K562 (cell line): ENCODE measurements around the gene MTA2. TPM values are rescaled to one million over a fixed set of nuclear protein-coding genes. Genes with fewer than 3 reads are reported as not detected.

Experiments used
- CEBPG ChIP-seq, 3 experiments: fragments of 200-800 bp in 1 of 3; sonication (Bioruptor generic) in 1 of 3; sonication (generic) in 1 of 3; formaldehyde crosslinking in 1 of 3; IDR thresholded peaks in 2 of 3; conservative IDR thresholded peaks in 1 of 3; 2 replicates each; pipeline versions ENCODE4 v1.6.1 to v1.8.0; 2016 to 2022; ENCODE audit warnings: missing compliant biosample characterization in 2 of 3, missing genetic modification characterization in 2 of 3, mild to moderate bottlenecking in 1 of 3, missing genetic modification reagents in 1 of 3
- NFIC ChIP-seq: fragments of 450-650 bp; IDR thresholded peaks from 2 replicates; pipeline ENCODE4 v1.6.1; 2017; ENCODE audit warnings: mild to moderate bottlenecking, inconsistent platforms
- POLR2H ChIP-seq: IDR thresholded peaks from 2 replicates; pipeline ENCODE4 v1.6.1; 2016; ENCODE audit warnings: missing genetic modification characterization, low read depth, mild to moderate bottlenecking, control low read depth, missing compliant biosample characterization, moderate library complexity
- TARDBP ChIP-seq: fragments of 450-650 bp; IDR thresholded peaks from 2 replicates; pipeline ENCODE4 v1.6.1; 2016
- ZNF41 ChIP-seq: fragments of 250-450 bp; sonication (Bioruptor Pico); conservative IDR thresholded peaks from 2 replicates; pipeline ENCODE4 v1.4.0; 2020; ENCODE audit warnings: mild to moderate bottlenecking
- ZNF696 ChIP-seq: fragments of 250-450 bp; sonication (Bioruptor Pico); conservative IDR thresholded peaks from 2 replicates; pipeline ENCODE4 v1.4.0; 2020; ENCODE audit warnings: mild to moderate bottlenecking, moderate library complexity
- polyA plus RNA-seq, 8 experiments: library from polyadenylated mRNA; depleted of rRNA in 4 of 8; stranded (reverse) in 5 of 8; unstranded in 3 of 8; fragments of >200 nt; fragmentation: Nextera tagmentation in 2 of 8; fragmentation: Illumina TruSeq in 1 of 8; extraction: Ambion mirVana in 2 of 8; extraction: Trizol in 1 of 8; gene quantifications; 2 replicates each; pipeline versions ENCODE4 v1.2.1 to v1.2.3, GENCODE V29; 2011 to 2014; ENCODE audit warnings: inconsistent platforms in 1 of 8, missing spikeins in 1 of 8
- total RNA-seq, 7 experiments: library from RNA; depleted of rRNA in 6 of 7; stranded (reverse); fragments of >200 nt in 6 of 7; fragmentation: Illumina TruSeq in 2 of 7; extraction: Trizol in 2 of 7; gene quantifications; 2 replicates each; pipeline versions ENCODE4 v1.2.1 to v1.2.3, GENCODE V29; 2011 to 2021; ENCODE audit warnings: low replicate concordance in 1 of 7
- TF ChIP-seq, protein P1 (sequence below): fragments of 250-450 bp; sonication (Bioruptor Pico); IDR thresholded peaks from 2 replicates; pipeline ENCODE4 v1.8.0; 2021; ENCODE audit warnings: borderline replicate concordance, mild to moderate bottlenecking, moderate library complexity; ENCODE audit not compliant: poor library complexity, severe bottlenecking
- TF ChIP-seq, protein P2 (sequence below), 2 experiments: fragments of 150-350 bp in 1 of 2; IDR thresholded peaks; 2 replicates each; pipeline ENCODE4 v1.6.1; 2012 to 2016; ENCODE audit warnings: low read depth in 2 of 2, low read length in 2 of 2, mild to moderate bottlenecking in 1 of 2, moderate library complexity in 1 of 2
- TF ChIP-seq, protein P3 (sequence below), 2 experiments: fragments of 450-650 bp in 1 of 2; sonication (generic) in 1 of 2; formaldehyde crosslinking in 1 of 2; IDR thresholded peaks in 1 of 2; conservative IDR thresholded peaks in 1 of 2; 2 replicates each; pipeline versions ENCODE4 v1.6.1 to v1.8.1; 2016 to 2023; ENCODE audit warnings: mild to moderate bottlenecking in 2 of 2, moderate library complexity in 2 of 2, inconsistent platforms in 1 of 2, missing genetic modification reagents in 1 of 2
- TF ChIP-seq, protein P4 (sequence below): fragments of 450-650 bp; IDR thresholded peaks from 2 replicates; pipeline ENCODE4 v1.6.1; 2016; ENCODE audit warnings: mild to moderate bottlenecking, moderate library complexity

The MTA2 gene
- total and polyA plus RNA-seq, 9 of the 15 experiments (the other 6 are each of a cell fraction or from before 2014, with no cell fraction given) = 6.2 to 220 (median 172) TPM

DNA sequence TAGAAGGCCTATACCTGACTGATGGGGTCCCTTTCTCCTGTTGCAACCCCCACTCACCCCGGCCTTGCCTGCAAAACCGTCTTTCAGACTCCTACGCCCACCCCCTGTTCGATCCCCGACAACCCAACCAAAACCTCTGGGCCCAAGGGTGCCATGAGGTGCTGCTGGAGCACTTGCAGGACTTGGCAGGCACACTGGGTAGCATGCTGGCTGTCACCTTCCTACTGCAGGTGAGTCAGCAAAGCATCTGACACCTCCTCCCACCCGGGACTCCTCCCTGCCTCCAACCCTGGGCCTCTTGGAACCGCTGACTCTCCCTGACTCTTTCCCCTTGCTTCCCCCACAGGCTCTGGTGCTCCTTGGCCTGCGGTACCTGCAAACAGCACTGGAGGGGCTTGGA is 12.6 kb upstream of the MTA2 start (continued):
- TF ChIP-seq, protein P1, sequence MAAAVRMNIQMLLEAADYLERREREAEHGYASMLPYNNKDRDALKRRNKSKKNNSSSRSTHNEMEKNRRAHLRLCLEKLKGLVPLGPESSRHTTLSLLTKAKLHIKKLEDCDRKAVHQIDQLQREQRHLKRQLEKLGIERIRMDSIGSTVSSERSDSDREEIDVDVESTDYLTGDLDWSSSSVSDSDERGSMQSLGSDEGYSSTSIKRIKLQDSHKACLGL (CRISPR knock-in tag) = no peak
- TF ChIP-seq, protein P2, sequence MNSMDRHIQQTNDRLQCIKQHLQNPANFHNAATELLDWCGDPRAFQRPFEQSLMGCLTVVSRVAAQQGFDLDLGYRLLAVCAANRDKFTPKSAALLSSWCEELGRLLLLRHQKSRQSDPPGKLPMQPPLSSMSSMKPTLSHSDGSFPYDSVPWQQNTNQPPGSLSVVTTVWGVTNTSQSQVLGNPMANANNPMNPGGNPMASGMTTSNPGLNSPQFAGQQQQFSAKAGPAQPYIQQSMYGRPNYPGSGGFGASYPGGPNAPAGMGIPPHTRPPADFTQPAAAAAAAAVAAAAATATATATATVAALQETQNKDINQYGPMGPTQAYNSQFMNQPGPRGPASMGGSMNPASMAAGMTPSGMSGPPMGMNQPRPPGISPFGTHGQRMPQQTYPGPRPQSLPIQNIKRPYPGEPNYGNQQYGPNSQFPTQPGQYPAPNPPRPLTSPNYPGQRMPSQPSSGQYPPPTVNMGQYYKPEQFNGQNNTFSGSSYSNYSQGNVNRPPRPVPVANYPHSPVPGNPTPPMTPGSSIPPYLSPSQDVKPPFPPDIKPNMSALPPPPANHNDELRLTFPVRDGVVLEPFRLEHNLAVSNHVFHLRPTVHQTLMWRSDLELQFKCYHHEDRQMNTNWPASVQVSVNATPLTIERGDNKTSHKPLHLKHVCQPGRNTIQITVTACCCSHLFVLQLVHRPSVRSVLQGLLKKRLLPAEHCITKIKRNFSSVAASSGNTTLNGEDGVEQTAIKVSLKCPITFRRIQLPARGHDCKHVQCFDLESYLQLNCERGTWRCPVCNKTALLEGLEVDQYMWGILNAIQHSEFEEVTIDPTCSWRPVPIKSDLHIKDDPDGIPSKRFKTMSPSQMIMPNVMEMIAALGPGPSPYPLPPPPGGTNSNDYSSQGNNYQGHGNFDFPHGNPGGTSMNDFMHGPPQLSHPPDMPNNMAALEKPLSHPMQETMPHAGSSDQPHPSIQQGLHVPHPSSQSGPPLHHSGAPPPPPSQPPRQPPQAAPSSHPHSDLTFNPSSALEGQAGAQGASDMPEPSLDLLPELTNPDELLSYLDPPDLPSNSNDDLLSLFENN (IDR thresholded peaks at IDR 0.05; ENCODE audit: low read depth in 2 of 2, low read length in 2 of 2) = no peak
- TF ChIP-seq, protein P3, sequence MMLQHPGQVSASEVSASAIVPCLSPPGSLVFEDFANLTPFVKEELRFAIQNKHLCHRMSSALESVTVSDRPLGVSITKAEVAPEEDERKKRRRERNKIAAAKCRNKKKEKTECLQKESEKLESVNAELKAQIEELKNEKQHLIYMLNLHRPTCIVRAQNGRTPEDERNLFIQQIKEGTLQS (IDR thresholded peaks at IDR 0.05) = peak; percentile 41; the same call in 1 of the 2 replicates
- TF ChIP-seq, protein P3 (CRISPR knock-in tag; conservative IDR thresholded peaks at IDR 0.05) = no peak
- no peak for TF ChIP-seq TARDBP
- TF ChIP-seq ZNF41 (CRISPR knock-in tag) = no peak
- no peak for TF ChIP-seq CEBPG (CRISPR knock-in tag; IDR thresholded peaks at IDR 0.05)
- TF ChIP-seq CEBPG (tag; conservative IDR thresholded peaks at IDR 0.05 in 1 of 2, IDR thresholded peaks at IDR 0.05 in 1 of 2) = no peak
- no peak for TF ChIP-seq ZNF696 (CRISPR knock-in tag)
- TF ChIP-seq, protein P4, sequence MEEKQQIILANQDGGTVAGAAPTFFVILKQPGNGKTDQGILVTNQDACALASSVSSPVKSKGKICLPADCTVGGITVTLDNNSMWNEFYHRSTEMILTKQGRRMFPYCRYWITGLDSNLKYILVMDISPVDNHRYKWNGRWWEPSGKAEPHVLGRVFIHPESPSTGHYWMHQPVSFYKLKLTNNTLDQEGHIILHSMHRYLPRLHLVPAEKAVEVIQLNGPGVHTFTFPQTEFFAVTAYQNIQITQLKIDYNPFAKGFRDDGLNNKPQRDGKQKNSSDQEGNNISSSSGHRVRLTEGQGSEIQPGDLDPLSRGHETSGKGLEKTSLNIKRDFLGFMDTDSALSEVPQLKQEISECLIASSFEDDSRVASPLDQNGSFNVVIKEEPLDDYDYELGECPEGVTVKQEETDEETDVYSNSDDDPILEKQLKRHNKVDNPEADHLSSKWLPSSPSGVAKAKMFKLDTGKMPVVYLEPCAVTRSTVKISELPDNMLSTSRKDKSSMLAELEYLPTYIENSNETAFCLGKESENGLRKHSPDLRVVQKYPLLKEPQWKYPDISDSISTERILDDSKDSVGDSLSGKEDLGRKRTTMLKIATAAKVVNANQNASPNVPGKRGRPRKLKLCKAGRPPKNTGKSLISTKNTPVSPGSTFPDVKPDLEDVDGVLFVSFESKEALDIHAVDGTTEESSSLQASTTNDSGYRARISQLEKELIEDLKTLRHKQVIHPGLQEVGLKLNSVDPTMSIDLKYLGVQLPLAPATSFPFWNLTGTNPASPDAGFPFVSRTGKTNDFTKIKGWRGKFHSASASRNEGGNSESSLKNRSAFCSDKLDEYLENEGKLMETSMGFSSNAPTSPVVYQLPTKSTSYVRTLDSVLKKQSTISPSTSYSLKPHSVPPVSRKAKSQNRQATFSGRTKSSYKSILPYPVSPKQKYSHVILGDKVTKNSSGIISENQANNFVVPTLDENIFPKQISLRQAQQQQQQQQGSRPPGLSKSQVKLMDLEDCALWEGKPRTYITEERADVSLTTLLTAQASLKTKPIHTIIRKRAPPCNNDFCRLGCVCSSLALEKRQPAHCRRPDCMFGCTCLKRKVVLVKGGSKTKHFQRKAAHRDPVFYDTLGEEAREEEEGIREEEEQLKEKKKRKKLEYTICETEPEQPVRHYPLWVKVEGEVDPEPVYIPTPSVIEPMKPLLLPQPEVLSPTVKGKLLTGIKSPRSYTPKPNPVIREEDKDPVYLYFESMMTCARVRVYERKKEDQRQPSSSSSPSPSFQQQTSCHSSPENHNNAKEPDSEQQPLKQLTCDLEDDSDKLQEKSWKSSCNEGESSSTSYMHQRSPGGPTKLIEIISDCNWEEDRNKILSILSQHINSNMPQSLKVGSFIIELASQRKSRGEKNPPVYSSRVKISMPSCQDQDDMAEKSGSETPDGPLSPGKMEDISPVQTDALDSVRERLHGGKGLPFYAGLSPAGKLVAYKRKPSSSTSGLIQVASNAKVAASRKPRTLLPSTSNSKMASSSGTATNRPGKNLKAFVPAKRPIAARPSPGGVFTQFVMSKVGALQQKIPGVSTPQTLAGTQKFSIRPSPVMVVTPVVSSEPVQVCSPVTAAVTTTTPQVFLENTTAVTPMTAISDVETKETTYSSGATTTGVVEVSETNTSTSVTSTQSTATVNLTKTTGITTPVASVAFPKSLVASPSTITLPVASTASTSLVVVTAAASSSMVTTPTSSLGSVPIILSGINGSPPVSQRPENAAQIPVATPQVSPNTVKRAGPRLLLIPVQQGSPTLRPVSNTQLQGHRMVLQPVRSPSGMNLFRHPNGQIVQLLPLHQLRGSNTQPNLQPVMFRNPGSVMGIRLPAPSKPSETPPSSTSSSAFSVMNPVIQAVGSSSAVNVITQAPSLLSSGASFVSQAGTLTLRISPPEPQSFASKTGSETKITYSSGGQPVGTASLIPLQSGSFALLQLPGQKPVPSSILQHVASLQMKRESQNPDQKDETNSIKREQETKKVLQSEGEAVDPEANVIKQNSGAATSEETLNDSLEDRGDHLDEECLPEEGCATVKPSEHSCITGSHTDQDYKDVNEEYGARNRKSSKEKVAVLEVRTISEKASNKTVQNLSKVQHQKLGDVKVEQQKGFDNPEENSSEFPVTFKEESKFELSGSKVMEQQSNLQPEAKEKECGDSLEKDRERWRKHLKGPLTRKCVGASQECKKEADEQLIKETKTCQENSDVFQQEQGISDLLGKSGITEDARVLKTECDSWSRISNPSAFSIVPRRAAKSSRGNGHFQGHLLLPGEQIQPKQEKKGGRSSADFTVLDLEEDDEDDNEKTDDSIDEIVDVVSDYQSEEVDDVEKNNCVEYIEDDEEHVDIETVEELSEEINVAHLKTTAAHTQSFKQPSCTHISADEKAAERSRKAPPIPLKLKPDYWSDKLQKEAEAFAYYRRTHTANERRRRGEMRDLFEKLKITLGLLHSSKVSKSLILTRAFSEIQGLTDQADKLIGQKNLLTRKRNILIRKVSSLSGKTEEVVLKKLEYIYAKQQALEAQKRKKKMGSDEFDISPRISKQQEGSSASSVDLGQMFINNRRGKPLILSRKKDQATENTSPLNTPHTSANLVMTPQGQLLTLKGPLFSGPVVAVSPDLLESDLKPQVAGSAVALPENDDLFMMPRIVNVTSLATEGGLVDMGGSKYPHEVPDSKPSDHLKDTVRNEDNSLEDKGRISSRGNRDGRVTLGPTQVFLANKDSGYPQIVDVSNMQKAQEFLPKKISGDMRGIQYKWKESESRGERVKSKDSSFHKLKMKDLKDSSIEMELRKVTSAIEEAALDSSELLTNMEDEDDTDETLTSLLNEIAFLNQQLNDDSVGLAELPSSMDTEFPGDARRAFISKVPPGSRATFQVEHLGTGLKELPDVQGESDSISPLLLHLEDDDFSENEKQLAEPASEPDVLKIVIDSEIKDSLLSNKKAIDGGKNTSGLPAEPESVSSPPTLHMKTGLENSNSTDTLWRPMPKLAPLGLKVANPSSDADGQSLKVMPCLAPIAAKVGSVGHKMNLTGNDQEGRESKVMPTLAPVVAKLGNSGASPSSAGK = no peak
- no peak for TF ChIP-seq POLR2H
- 0 out of 2 replicates have a peak, but pooled peaks have one; percentile 16 for TF ChIP-seq NFIC
